ENCODE data around the gene CEP135.
A peak's percentile ranks its signal among the peaks of the same experiment; 100 is the strongest.
"Not testable (repeated sequence)": the region's sequence is repeated elsewhere in the genome, so short reads cannot be mapped to it uniquely, and the experiment has no call there.

Gene CEP135

DNA sequence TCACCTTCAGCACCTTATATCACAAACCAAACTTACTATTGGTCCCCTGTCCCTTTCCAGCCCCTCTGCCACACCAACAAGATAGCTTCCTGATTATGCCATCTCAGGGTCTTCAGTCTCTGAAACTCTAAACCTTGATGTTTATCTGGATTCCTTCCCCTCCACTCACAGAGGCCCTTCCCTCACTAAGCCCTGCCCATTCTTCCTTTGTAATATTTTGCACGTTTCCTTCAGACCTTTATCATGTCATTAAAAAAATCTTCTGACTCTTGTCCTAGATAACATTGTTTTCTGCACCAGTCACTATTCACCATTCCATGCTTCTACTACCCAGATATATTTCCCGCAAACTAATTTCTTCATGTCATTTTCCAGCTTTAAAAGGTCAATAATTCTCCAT, 17.7 kb upstream of the CEP135 start:
- H3K27ac Mint-ChIP-seq: no peak overlapping the region
- no peak overlapping the region for H3K4me3 Mint-ChIP-seq
- H3K9me3 Mint-ChIP-seq: peaks cover 12% of the 10 kb centered on the region
- peaks cover 7% of the 10 kb centered on the region for H3K27me3 Mint-ChIP-seq (ENCODE audit: low read depth)
- no peaks in the 10 kb centered on the region for H3K36me3 Mint-ChIP-seq (ENCODE audit: low read depth)
- no peaks in the 10 kb centered on the region for H3K4me1 Mint-ChIP-seq (ENCODE audit: low read depth)

DNA sequence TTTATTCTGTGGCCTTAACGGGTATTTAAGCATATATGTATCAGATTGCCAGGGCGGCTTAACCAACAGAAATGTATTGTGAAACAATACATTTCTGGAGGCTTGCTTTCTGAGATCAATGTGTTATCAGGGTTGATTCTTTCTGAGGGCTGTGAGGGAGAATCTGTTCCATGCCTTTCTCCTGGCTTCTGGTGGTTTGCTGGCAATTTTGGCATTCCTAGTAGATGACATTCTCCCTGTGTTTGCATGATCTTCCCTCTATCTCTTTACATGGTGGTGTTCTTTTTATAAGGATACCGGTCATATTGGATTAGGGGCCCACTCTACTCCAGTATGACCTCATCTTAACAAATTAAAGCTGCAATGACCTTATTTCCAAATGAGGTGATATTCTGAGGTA, 16.9 kb upstream of the CEP135 start:
- peaks cover 16% of the 10 kb centered on the region for H3K9me3 Mint-ChIP-seq
- no peaks in the 10 kb centered on the region for H3K4me1 Mint-ChIP-seq (ENCODE audit: low read depth)
- no peak overlapping the region for H3K27ac Mint-ChIP-seq

DNA sequence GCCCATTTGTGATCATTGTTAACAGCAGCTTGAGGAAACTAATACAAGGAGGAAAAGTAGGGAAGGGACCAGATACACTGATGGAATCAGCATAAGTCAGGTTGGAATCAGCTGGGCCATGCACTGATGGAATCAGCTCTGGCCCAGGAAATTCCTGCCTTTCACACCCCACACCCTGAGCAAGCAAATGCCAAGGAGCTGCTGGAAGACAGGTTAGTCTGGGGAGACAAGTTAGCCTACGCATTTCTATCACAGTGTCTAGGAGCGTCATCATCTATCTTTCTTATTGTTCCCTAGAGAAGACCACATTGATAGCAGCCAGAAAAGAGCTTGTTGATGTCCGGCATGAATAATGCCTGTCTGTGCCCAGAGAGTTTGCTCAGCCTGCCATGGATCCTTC, 16.2 kb upstream of the CEP135 start:
- Mint-ChIP-seq H3K27me3 (ENCODE audit: low read depth) (peaks cover 11% of the 10 kb centered on the region), H3K4me1 (ENCODE audit: low read depth) (no peaks in the 10 kb centered on the region), H3K27ac (no peak overlapping the region), H3K36me3 (ENCODE audit: low read depth) (no peaks in the 10 kb centered on the region), H3K4me3 (no peak overlapping the region), H3K9me3 (peaks cover 21% of the 10 kb centered on the region)

More for the DNA sequence above, 16.9 kb upstream of the CEP135 start:
- H3K4me3 Mint-ChIP-seq: no peak overlapping the region
- no peaks in the 10 kb centered on the region for H3K36me3 Mint-ChIP-seq (ENCODE audit: low read depth)
- H3K27me3 Mint-ChIP-seq (ENCODE audit: low read depth): peaks cover 11% of the 10 kb centered on the region

DNA sequence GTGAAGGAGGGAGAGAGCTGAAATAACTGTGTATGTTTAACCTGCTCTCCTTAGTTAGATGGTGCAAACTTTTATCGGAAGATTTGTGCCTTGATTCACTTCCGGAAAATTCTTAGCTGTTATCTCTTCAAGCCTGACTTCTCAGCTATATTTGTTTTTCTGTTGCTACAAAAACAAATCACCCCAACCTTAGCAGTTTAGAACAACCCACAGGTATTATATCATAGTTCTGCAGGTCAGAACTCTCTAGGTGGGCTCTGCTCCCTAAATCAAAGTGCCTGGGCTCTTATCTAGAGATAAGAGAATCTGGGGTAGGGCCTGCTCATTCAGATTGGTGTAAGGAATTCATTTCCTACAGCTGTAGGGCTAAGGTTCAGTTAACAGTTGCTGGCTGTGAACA, 15.1 kb upstream of the CEP135 start:
- no peaks in the 10 kb centered on the region for H3K4me1 Mint-ChIP-seq (ENCODE audit: low read depth)
- H3K9me3 Mint-ChIP-seq: peaks cover 29% of the 10 kb centered on the region
- H3K36me3 Mint-ChIP-seq (ENCODE audit: low read depth): peaks cover under 1% of the 10 kb centered on the region
- H3K27me3 Mint-ChIP-seq (ENCODE audit: low read depth): peaks cover 11% of the 10 kb centered on the region
- H3K4me3 Mint-ChIP-seq: no peak overlapping the region
- no peak overlapping the region for H3K27ac Mint-ChIP-seq

DNA sequence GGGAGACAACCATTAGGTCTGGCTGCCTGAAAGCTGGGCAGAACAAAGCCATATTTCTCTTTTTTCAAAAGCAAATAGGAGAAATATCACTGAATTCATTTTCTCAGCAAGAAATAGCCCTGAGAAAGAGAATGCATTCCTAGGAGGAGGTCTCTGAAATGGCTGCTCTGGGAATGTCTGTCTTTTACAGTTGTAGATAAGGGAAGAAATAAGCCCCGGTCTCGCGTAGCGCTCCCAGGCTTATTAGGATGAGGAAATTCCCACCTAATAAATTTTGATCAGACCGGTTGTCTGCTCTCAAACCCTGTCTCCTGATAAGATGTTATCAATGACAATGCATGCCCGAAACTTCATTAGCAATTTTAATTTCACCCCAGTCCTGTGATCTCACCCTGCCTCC, 12.8 kb upstream of the CEP135 start:
- Mint-ChIP-seq H3K27me3 (ENCODE audit: low read depth) (peaks cover 11% of the 10 kb centered on the region), H3K9me3 (peaks cover 38% of the 10 kb centered on the region)
- H3K4me1 Mint-ChIP-seq (ENCODE audit: low read depth); H3K27ac Mint-ChIP-seq; H3K36me3 Mint-ChIP-seq (ENCODE audit: low read depth); H3K4me3 Mint-ChIP-seq: not testable (repeated sequence)

DNA sequence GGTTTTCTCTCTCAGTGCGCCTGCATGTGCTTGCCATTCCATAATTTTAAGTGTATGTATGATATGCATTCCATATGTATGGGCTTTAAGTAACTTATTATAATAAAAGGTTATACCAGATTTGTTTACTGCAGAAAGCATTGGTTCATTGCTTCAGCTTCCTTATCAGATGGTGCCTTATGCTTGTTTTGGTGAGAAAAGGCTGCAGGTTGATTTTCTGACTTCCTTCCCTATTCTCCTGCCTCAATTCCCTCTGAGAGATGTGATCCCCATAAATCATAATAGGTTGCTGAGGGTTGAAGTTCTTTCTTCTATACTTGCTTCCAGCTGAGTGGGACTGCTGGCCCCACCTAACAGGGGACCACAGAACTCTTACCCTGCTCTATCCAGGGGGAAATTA, 10.3 kb upstream of the CEP135 start:
- Mint-ChIP-seq H3K36me3 (ENCODE audit: low read depth) (peaks cover 10% of the 10 kb centered on the region), H3K9me3 (peaks cover 38% of the 10 kb centered on the region)

DNA sequence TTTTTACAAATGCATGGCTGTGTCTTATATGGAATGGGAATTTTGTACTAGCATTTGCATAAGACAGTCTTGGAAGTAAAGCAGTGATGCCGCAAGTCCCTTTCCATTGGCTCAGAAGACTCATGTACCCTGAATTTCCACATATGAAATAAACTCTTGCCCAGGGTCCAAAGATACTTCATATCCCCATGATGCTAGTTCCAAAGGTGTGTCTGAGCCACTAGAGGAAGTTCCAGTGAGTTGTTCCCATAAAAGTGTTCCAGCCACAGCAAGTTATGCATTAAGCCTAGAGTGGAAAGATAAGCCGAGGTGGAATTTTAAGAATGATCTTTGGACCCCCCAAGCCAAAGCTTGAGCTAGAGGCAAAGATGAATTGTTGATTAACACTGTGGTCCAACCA, 9.3 kb upstream of the CEP135 start:
- peaks cover 7% of the 10 kb centered on the region for H3K27me3 Mint-ChIP-seq (ENCODE audit: low read depth)
- H3K9me3 Mint-ChIP-seq: peaks cover 33% of the 10 kb centered on the region
- no peak overlapping the region for H3K4me3 Mint-ChIP-seq
- peaks cover 10% of the 10 kb centered on the region for H3K36me3 Mint-ChIP-seq (ENCODE audit: low read depth)
- no peaks in the 10 kb centered on the region for H3K4me1 Mint-ChIP-seq (ENCODE audit: low read depth)
- no peak overlapping the region for H3K27ac Mint-ChIP-seq

More for the DNA sequence above, 10.3 kb upstream of the CEP135 start:
- H3K27me3 Mint-ChIP-seq (ENCODE audit: low read depth): peaks cover 11% of the 10 kb centered on the region
- H3K27ac Mint-ChIP-seq: no peak overlapping the region
- H3K4me3 Mint-ChIP-seq: no peak overlapping the region
- H3K4me1 Mint-ChIP-seq (ENCODE audit: low read depth): no peaks in the 10 kb centered on the region

DNA sequence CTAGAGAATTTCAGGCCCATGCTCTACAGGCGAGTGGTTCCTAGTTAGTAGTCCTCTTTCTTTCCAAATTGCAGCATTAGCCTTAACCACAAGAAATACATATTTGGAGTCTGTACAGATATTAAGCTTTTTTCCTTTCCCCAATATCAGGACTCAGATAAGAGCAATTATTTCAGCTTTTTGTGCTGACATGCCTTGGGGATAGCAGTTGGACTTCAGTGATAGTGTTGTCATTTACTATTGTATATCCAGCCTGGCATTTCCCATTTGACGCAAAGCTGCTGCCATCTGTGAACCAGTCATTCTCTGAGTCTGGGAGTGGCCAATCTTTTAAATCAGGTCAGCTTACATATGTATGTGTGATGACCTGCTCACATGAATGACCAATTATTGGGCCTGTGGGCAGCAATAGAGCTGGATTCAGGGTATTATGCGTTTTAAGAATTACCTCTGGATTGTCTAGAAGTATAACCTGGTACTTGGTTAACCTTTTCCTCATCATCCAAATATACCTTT, 6.8 kb upstream of the CEP135 start:
- Mint-ChIP-seq H3K27ac (no peak overlapping the region), H3K4me3 (no peak overlapping the region), H3K4me1 (ENCODE audit: low read depth) (peaks cover 8% of the 10 kb centered on the region), H3K36me3 (ENCODE audit: low read depth) (peaks cover 21% of the 10 kb centered on the region), H3K9me3 (peaks cover 21% of the 10 kb centered on the region), H3K27me3 (ENCODE audit: low read depth) (no peaks in the 10 kb centered on the region)

DNA sequence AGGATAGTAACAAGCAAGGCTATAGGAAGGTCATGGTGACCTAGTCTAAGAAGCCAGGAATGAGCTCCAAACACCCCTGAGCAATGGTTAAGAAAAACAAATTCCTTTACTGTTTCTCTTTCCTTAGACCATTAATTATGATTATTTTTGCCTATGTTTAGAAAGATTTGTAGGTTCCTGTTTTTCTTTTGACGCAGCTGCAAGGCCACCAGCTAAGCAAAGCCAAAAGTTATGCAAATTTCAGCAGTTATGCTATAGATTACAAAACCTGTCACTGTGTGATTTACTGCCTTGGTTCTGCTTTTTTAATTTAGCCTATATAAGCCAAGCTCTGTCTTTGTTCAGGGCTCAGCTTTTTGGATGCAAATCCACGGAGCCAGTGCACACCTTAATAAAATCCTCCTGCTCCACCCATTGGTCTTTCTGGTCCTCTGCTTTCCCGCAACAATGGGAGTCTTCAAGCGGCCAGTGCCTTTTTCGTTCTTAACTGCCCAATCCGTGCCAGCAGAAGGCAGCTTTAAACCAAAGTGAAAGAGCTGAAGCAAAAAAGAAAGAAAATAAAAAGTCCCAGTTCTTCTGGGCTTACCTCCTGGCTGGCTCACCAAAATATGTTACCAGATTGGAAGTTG, 1.4 kb upstream of the CEP135 start:
- Mint-ChIP-seq H3K4me3 (peak overlapping the region; percentile 81), H3K27me3 (ENCODE audit: low read depth) (no peaks in the 10 kb centered on the region)

DNA sequence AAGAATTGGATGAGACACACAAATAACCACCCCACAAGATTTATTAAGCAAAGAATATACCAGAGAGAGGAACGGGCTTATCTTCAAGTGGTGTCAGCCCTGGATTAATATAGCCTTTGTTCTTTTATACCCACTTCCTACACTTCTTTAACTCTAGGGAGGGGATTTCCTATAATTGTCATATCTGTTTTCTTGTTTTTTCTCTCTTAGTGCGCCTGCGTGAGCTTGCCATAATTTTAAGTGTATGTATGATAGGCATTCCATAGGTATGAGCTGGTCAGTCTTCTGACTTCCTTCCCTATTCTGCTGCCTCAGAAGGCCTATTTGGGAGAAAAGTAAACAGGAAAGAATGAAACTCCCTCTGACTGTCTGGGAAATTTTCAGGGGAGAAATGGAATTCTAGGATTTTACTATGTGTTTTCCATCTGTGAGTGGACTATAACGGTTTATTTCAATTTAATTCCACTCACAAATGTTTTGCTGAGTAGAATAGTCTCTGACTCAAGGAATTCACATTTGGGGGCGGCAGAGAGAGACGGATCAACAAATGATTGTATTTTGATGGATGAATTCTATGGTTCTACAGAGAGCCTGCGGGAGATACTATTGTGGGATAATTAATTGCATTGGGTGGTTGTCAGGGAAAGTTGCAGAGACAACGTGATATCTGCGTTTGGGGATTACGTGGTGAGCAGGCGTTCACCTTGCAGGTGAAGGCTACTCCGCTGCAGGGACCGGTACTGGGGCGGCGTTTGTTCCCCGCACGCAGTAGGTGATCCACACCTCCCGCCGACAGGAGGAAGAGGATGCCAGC, 626 bp upstream of the CEP135 start:
- Mint-ChIP-seq H3K36me3 (ENCODE audit: low read depth) (peaks cover 24% of the 10 kb centered on the region), H3K9me3 (no peaks in the 10 kb centered on the region), H3K4me1 (ENCODE audit: low read depth) (peaks cover 30% of the 10 kb centered on the region), H3K27ac (peak overlapping the region; percentile 84), H3K27me3 (ENCODE audit: low read depth) (no peaks in the 10 kb centered on the region), H3K4me3 (peak overlapping the region; percentile 81)

More for the DNA sequence above, 1.4 kb upstream of the CEP135 start:
- Mint-ChIP-seq H3K4me1 (ENCODE audit: low read depth) (peaks cover 30% of the 10 kb centered on the region), H3K9me3 (no peaks in the 10 kb centered on the region), H3K36me3 (ENCODE audit: low read depth) (peaks cover 18% of the 10 kb centered on the region), H3K27ac (peak overlapping the region; percentile 84)

DNA sequence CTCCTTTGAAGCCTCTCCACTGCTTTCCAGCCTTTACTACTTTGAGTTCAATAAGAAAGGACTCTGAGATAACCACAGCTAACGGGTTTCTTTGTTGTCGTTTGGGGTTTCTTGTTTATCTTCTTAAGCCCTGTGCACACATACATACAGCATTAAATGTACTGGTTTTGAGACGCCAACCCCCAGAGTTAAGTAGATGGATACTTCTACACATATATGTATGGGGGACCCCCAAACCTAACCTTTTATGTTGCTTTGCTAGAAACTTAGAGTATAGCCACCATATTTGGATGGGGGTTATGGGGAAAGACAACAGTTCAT, 697 bp downstream of the CEP135 start:
- peak overlapping the region; percentile 94 for H3K27ac Mint-ChIP-seq
- H3K36me3 Mint-ChIP-seq (ENCODE audit: low read depth): peaks cover 33% of the 10 kb centered on the region
- no peaks in the 10 kb centered on the region for H3K9me3 Mint-ChIP-seq
- H3K4me3 Mint-ChIP-seq: peak overlapping the region; percentile 81
- H3K4me1 Mint-ChIP-seq (ENCODE audit: low read depth): peaks cover 30% of the 10 kb centered on the region
- H3K27me3 Mint-ChIP-seq (ENCODE audit: low read depth): no peaks in the 10 kb centered on the region

DNA sequence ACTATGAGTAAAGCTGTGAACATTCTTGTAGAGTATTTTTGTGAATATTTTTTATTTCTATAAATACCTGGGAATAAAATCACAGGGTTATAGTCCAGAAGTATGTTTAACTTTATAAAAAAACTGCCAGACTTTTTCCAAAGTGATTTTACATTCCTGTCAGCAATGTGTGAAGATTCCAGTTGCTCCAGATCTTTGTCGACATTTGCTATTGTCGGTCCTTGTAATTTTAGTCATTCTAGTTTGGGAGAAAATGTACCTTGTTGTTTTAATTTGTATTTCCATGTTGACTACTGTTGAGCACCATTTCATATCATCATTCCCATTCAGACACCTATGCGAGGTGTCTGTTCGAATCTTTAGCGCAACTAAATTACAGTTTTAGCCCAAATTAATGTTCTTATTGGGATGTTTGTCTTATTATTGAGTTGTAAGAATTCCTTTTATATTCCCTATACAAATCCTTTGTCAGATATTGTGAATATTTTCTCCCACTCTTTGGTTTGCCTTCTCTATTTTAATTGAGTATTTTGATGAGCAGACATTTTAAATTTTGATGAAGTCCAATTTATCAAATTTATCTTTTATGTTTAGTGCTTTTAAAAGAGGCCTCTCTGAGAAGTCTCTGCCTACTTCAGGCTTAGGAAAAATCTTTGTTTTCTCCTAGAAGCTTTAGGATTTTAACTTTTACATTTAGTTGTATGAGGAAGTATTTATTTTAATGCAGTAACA, 2.6 kb downstream of the CEP135 start:
- Mint-ChIP-seq H3K27ac (peak overlapping the region; percentile 2), H3K9me3 (no peaks in the 10 kb centered on the region), H3K27me3 (ENCODE audit: low read depth) (no peaks in the 10 kb centered on the region), H3K36me3 (ENCODE audit: low read depth) (peaks cover 33% of the 10 kb centered on the region), H3K4me3 (no peak overlapping the region), H3K4me1 (ENCODE audit: low read depth) (peaks cover 27% of the 10 kb centered on the region)

DNA sequence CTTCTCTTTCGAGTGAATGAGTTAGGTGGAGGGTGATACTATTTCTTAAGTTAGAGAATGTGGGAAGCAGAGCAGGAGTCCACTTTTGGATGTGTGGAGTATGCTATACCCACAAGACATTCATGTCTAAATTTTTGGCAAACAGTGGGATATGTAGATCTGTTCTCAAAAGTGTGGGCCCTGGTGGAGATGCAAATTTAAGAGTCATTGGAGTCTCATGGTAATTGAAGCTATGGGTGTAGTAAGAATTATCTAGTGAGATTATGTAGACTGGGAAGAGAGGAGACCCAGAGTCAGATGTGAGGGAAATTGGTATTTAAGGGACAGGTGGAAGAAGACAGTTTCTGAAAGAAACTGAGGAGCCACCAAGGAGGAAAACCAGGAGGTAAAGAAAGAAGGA, 7.0 kb downstream of the CEP135 start:
- H3K36me3 Mint-ChIP-seq (ENCODE audit: low read depth): peaks cover 36% of the 10 kb centered on the region
- no peak overlapping the region for H3K27ac Mint-ChIP-seq
- H3K4me1 Mint-ChIP-seq (ENCODE audit: low read depth): peaks cover 6% of the 10 kb centered on the region
- H3K27me3 Mint-ChIP-seq (ENCODE audit: low read depth): no peaks in the 10 kb centered on the region
- H3K9me3 Mint-ChIP-seq: no peaks in the 10 kb centered on the region
- H3K4me3 Mint-ChIP-seq: no peak overlapping the region

DNA sequence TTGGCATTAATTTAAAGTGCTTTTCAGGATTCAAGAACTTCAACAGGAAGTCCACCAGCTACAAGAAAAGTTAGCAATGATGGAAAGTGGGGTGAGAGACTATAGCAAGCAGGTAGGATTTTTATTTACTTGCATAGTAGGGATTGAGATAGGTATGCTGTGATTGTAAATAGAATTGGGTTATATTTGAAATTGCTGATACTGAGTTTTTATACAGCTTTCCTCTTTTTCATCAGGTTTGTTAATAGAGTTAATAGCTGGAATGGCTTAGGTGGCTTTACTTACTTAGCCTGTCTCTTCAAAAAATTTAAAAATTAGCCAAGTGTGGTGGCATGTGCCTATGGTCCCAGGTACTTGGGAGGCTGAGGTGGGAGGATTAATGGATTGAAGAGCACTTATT, 10.9 kb downstream of the CEP135 start:
- Mint-ChIP-seq H3K9me3 (no peaks in the 10 kb centered on the region), H3K4me3 (no peak overlapping the region), H3K27me3 (ENCODE audit: low read depth) (no peaks in the 10 kb centered on the region), H3K27ac (no peak overlapping the region), H3K4me1 (ENCODE audit: low read depth) (peaks cover 5% of the 10 kb centered on the region), H3K36me3 (ENCODE audit: low read depth) (peaks cover 32% of the 10 kb centered on the region)

DNA sequence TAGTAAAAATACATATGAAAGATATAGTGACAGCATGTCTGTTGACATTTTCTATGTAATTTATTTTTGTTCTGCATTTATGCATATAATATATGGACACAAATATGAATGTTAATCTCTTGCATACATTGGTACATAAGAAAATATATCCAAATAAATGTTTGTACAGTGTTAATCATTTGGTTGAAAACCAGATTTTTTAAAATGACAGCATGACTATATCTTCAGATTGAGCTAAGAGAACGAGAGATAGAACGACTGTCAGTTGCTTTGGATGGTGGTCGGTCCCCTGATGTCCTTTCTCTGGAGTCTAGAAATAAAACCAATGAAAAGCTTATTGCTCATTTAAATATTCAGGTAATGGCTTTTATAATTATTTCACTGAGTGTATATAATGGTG, 15.3 kb downstream of the CEP135 start:
- H3K36me3 Mint-ChIP-seq (ENCODE audit: low read depth): peaks cover 30% of the 10 kb centered on the region
- H3K4me1 Mint-ChIP-seq (ENCODE audit: low read depth): peaks cover 2% of the 10 kb centered on the region
- no peak overlapping the region for H3K4me3 Mint-ChIP-seq
- H3K27me3 Mint-ChIP-seq (ENCODE audit: low read depth): no peaks in the 10 kb centered on the region
- H3K27ac Mint-ChIP-seq: no peak overlapping the region
- H3K9me3 Mint-ChIP-seq: no peaks in the 10 kb centered on the region

Measured in T-helper 1 cell treated with Interleukin-12 subunit alpha and Interleukin-12 subunit beta and Interleukin-4 antibody, amounts not matched to agents 30 μg/mL and 1 μg/mL, for 36 hours (primary cell).